Activated T-cell treated with anti-CD3 and anti-CD28 coated beads, Interleukin-2, amount 50 U/mL, for 72 hours (primary cell): ENCODE data around the gene CPPED1. TPM values are rescaled to one million over a fixed set of nuclear protein-coding genes. Genes with fewer than 3 reads are reported as not detected.
A peak's percentile ranks its signal among the peaks of the same experiment; 100 is the strongest.

Source experiments
- ATAC-seq, 2 donors: fragments of 150-1000 bp; cut with Tn5 transposase; replicated peaks in 1 of 2; 2 replicates each; pipeline ENCODE4 v1.10.0; 2021; ENCODE audit warnings: moderate library complexity in 2 of 2, mild to moderate bottlenecking in 1 of 2
- DNase-seq, 2 donors: peaks; one replicate each; pipeline ENCODE4 v3.0.0; 2021 to 2022; ENCODE audit warnings: mixed read lengths in 1 of 2
- H3K27ac Mint-ChIP-seq: one replicate; pipeline ENCODE4 v1.8.0; 2022; ENCODE audit warnings: mild to moderate bottlenecking, moderate library complexity, mixed read lengths
- H3K27me3 Mint-ChIP-seq: one replicate; pipeline ENCODE4 v1.8.0; 2022; ENCODE audit warnings: low read depth, mixed read lengths
- H3K36me3 Mint-ChIP-seq, 2 donors: one replicate each; pipeline ENCODE4 v1.8.0; 2022; ENCODE audit warnings: mixed read lengths in 2 of 2, mild to moderate bottlenecking in 1 of 2; ENCODE audit not compliant: insufficient read depth in 2 of 2
- H3K4me1 Mint-ChIP-seq: one replicate; pipeline ENCODE4 v1.8.0; 2022; ENCODE audit warnings: low read depth, mixed read lengths
- H3K4me3 Mint-ChIP-seq, 2 donors: one replicate each; pipeline ENCODE4 v1.8.0; 2022; ENCODE audit warnings: mild to moderate bottlenecking in 2 of 2, mixed read lengths in 2 of 2, moderate library complexity in 2 of 2
- H3K9me3 Mint-ChIP-seq, 2 donors: one replicate each; pipeline ENCODE4 v1.8.0; 2022; ENCODE audit warnings: mixed read lengths in 2 of 2
- total RNA-seq, 2 donors: library from RNA; stranded (reverse); gene quantifications; one replicate each; pipeline ENCODE4 v1.2.3, GENCODE V29; 2022

CPPED1 gene
- total RNA-seq, 2 donors from 2014 or later, result 10.5 to 15.8 TPM

GRCh38 chr16:12703935-12704334, 99.8 kb downstream of the CPPED1 start:
- no peak for DNase-seq
- no peak for ATAC-seq
- H3K27ac Mint-ChIP-seq, result no peak overlapping the region
- no peaks in the 10 kb centered on the region for H3K27me3 Mint-ChIP-seq
- peaks cover 12% of the 10 kb centered on the region for H3K4me1 Mint-ChIP-seq
- no peaks in the 10 kb centered on the region for H3K36me3 Mint-ChIP-seq
- H3K4me3 Mint-ChIP-seq, result no peak overlapping the region
- no peaks in the 10 kb centered on the region for H3K9me3 Mint-ChIP-seq

DNA sequence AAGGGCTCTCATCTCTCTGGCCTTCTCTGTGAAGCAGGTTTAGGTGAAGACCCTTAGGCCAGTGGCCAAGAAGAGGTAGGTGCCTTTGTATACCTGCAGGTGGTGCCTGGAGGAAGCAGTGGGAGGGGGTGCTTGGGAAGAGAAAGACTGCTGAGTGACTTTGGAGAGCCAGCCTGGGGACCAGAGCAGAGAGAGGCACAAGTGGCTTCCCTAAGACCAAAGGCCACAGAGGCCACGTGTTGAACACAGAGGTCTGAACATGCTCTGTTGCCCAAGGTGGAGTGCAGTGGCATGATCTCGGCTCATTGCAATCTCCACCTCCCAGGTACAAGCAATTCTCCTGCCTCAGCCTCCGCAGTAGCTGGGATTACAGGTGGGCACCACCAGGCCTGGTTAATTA, 103.5 kb downstream of the CPPED1 start:
- H3K9me3 Mint-ChIP-seq, result no peaks in the 10 kb centered on the region
- H3K4me1 Mint-ChIP-seq, result peaks cover 18% of the 10 kb centered on the region
- H3K27me3 Mint-ChIP-seq, result no peaks in the 10 kb centered on the region
- DNase-seq, result no peak
- no peak for ATAC-seq
- no peak overlapping the region for H3K27ac Mint-ChIP-seq
- no peak overlapping the region for H3K4me3 Mint-ChIP-seq
- H3K36me3 Mint-ChIP-seq, result no peaks in the 10 kb centered on the region

DNA sequence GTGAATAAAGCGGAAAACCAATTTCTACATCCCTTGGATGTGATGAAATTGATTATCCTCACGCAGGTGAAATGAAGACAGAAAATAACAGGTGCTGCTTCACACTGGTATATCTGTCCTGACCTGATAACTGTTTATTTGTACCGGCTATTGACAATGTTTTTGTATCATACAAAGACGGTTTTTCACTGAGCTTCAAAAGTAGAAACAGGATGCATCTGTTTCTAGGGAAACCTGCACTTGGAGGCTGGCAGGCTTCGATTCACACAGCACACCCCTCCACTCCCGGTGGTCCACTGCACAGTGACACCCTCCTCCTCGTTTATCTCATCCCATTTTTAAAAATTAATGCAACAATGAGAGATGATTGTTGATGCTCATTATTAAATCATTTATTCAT, 104.5 kb downstream of the CPPED1 start:
- no peaks in the 10 kb centered on the region for H3K9me3 Mint-ChIP-seq
- DNase-seq (no peak), ATAC-seq (no peak)
- H3K27ac Mint-ChIP-seq, result no peak overlapping the region
- peak overlapping the region in 1 of 2 donors; percentile 44 for H3K4me3 Mint-ChIP-seq
- H3K27me3 Mint-ChIP-seq, result no peaks in the 10 kb centered on the region
- H3K4me1 Mint-ChIP-seq, result peaks cover 18% of the 10 kb centered on the region
- H3K36me3 Mint-ChIP-seq, result peaks cover 2% of the 10 kb centered on the region in 2 donors

DNA sequence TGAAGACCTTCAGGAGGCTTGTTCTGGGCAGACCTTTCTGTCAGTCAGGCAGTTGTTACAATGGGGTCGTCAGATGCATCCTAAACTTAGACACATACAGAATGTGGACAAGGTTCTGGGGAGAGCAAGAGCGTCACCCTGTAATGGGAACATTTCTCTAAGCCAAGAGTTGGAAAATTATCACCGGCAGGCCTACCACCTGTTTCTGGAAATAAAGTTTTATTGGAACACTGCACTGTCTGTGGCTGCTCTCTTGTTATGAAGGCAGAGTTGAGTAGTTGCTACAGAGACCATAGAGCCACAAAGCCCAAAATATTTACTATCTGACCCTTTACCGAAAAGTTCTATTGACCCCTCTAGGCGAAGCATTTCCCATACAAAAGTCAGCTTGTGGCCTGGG, 106.2 kb downstream of the CPPED1 start:
- ATAC-seq (no peak), DNase-seq (no peak)
- H3K9me3 Mint-ChIP-seq, result no peaks in the 10 kb centered on the region
- H3K27me3 Mint-ChIP-seq, result no peaks in the 10 kb centered on the region
- H3K27ac Mint-ChIP-seq, result no peak overlapping the region
- no peak overlapping the region for H3K4me3 Mint-ChIP-seq
- H3K4me1 Mint-ChIP-seq, result peaks cover 18% of the 10 kb centered on the region
- H3K36me3 Mint-ChIP-seq, result peaks cover 2% of the 10 kb centered on the region in 2 donors

GRCh38 chr16:12695454-12695853, 108.2 kb downstream of the CPPED1 start:
- H3K27me3 Mint-ChIP-seq, result no peaks in the 10 kb centered on the region
- ATAC-seq (no peak), DNase-seq (no peak)
- no peaks in the 10 kb centered on the region for H3K9me3 Mint-ChIP-seq
- no peak overlapping the region for H3K27ac Mint-ChIP-seq
- peaks cover 2 to 4% of the 10 kb centered on the region in 2 donors for H3K36me3 Mint-ChIP-seq
- H3K4me1 Mint-ChIP-seq, result peaks cover 22% of the 10 kb centered on the region
- H3K4me3 Mint-ChIP-seq, result no peak overlapping the region

- ATAC-seq, result no peak
- Mint-ChIP-seq H3K27me3 (no peaks in the 10 kb centered on the region), H3K4me3 (no peak overlapping the region), H3K9me3 (no peaks in the 10 kb centered on the region), H3K4me1 (peaks cover 24% of the 10 kb centered on the region), H3K27ac (no peak overlapping the region), H3K36me3 (peaks cover 2 to 4% of the 10 kb centered on the region in 2 donors)
- DNase-seq, result no peak
Measured at GRCh38 chr16:12690024-12690423, 113.7 kb downstream of the CPPED1 start.

DNA sequence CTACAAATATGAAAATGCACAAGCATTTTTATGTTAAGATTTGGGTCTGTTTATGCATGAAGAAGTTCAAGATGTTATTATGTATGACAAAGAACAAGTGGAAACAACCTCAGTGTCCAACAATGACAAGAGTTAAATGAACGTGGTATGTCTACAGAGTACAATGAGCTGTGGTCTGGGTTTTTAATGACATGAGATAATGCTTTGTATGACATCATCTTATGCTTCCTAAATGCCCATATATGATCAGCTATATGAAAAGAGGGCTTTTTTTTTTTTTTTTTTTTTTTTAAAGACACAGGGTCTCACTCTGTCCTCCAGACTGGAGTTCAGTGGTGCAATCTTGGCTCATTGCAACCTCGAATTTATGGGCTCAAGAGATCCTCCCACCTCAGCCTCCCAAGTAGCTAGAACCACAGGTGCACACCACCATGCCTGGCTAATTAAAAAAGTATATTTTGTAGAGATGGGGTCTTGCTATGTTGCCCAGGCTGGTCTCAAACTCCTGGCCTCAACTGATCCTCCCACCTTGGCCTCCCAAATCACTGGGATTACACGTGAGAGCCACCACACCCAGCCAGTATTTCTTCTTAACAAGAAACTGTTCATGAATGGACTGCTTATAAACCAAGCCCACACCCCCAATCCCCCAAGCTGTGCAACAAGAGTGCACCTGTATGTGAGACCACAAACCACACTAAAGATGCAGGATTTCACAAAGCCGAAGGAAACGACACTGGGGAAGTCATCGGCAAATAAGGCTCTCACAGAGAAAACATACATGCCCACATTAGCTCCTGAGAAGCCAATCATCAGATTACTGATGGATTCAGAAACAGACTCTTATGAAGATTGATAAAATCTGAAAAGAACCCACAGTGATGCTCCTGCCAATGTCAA, 114.5 kb downstream of the CPPED1 start:
- DNase-seq (no peak), ATAC-seq (peak; percentile 42 to 49)
- Mint-ChIP-seq H3K27me3 (no peaks in the 10 kb centered on the region), H3K27ac (no peak overlapping the region), H3K9me3 (no peaks in the 10 kb centered on the region), H3K4me1 (peaks cover 24% of the 10 kb centered on the region), H3K4me3 (no peak overlapping the region), H3K36me3 (peaks cover 0 to 2% of the 10 kb centered on the region in 2 donors)

DNA sequence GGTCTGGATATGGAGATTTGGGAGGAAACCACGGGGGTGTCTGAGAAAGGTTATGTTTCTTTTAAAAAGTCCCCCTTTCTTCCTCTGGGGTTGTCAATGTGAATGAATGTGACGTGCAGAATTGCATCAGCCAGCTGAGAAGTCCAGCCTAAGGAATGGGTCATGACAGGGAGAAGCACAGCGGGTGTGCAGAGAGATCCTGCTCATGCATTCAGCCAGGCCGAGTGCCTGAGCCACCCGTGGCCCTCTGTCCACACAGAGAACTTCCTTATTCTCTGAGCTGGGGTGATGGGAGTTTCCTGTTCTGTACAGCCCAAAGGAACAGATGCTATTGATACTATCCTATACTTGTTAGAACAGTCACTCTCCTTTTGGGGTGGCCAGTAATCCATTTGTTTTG, 117.9 kb downstream of the CPPED1 start:
- H3K9me3 Mint-ChIP-seq, result no peaks in the 10 kb centered on the region
- H3K27me3 Mint-ChIP-seq, result no peaks in the 10 kb centered on the region
- H3K4me1 Mint-ChIP-seq, result peaks cover 23% of the 10 kb centered on the region
- DNase-seq (no peak), ATAC-seq (no peak)
- no peaks in the 10 kb centered on the region for H3K36me3 Mint-ChIP-seq
- no peak overlapping the region for H3K27ac Mint-ChIP-seq
- H3K4me3 Mint-ChIP-seq, result no peak overlapping the region

DNA sequence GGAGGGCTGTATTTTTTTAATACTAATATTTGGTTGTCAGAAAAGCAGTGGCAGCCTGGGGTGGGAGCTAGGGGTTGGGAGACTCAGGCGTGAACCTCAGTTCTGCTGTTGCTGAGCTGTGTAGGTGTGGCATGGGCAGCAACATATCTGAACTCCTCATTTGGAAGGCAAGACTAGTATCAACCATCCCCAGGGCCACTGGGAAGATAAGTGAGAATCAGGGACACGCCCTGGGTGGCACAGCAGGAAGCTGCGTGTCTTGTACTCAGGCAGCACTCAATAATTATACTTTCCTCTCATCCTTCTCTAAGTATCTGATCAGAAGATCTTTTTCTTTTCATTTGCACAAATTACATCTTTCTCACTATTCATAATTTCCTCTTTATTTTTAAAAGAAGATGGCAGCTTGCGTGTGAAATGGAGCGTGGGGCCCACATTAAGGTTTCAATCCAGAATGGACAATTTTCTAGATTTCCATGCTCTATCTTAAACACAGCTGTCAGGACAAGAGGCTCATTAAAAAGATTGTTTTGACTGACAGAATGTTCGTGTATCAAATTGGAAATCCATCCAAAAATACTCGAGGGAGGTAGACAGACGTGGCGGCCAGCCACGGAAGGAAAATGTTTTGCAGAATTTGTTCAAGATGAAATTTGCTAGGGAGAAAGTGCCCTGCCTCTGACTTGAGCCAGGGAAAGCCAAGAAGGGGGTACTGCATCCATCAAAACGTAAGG, 121.1 kb downstream of the CPPED1 start:
- H3K27me3 Mint-ChIP-seq, result no peaks in the 10 kb centered on the region
- peaks cover 6% of the 10 kb centered on the region for H3K4me1 Mint-ChIP-seq
- DNase-seq, result no peak
- H3K9me3 Mint-ChIP-seq, result no peaks in the 10 kb centered on the region
- no peak overlapping the region for H3K27ac Mint-ChIP-seq
- H3K4me3 Mint-ChIP-seq, result no peak overlapping the region
- no peak for ATAC-seq
- no peaks in the 10 kb centered on the region for H3K36me3 Mint-ChIP-seq

GRCh38 chr16:12681653-12682052, 122.0 kb downstream of the CPPED1 start:
- Mint-ChIP-seq H3K4me3 (no peak overlapping the region), H3K9me3 (no peaks in the 10 kb centered on the region), H3K36me3 (peaks cover 0 to 2% of the 10 kb centered on the region in 2 donors), H3K27ac (no peak overlapping the region), H3K4me1 (peaks cover 16% of the 10 kb centered on the region), H3K27me3 (no peaks in the 10 kb centered on the region)
- DNase-seq (no peak), ATAC-seq (no peak)

DNA sequence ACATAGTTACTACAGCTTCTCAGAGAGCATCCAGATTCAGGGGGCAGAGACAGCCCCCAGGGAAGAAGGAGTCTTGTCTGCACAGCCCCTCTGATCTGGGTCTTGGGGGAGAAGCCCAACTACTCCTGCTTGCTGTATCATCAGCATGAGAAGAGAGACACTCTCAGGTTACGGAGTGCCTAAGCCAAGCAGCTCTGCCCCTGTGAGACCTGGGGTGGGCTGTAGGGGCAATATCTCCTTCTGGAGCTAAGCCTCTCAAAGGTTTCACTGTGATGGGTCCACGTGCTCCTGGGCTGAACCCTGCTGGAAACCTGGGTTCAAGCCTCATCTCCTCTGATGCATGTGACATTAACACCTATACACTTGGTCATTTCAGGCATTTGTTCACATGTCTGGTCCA, 123.2 kb downstream of the CPPED1 start:
- Mint-ChIP-seq H3K36me3 (peaks cover 0 to 2% of the 10 kb centered on the region in 2 donors), H3K4me1 (peaks cover 21% of the 10 kb centered on the region), H3K27ac (no peak overlapping the region), H3K9me3 (no peaks in the 10 kb centered on the region), H3K27me3 (no peaks in the 10 kb centered on the region), H3K4me3 (no peak overlapping the region)
- ATAC-seq (no peak), DNase-seq (no peak)

DNA sequence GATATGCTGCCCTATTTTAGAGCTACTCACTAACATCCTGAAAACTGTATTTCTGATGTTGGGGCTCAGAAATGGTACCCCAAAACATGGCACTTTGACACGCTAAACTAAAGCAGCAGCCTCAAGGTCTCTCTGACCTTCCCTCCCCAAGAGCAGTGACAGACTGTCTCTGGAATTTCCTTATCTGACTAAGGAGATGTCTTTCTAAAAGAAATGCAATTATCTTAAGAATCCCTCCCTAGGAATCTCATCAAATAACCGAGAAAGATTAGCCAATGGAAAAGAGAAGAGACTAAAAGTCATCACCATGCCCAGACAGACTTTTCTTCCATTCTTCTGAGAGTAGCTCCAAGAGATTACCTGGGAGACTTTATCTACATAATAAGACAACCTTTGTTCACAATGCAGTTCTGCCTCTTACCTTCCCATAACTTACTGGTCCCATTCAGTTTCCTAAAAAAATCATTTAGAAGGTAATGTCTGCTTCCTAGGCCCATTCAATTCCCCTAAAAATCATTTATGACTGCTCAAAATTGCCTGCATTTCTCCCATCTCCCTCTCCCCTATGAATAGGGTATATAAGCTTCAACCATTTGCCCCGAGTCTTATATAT, 123.9 kb downstream of the CPPED1 start:
- Mint-ChIP-seq H3K27ac (no peak overlapping the region), H3K36me3 (peaks cover 0 to 2% of the 10 kb centered on the region in 2 donors), H3K9me3 (no peaks in the 10 kb centered on the region), H3K27me3 (no peaks in the 10 kb centered on the region), H3K4me3 (no peak overlapping the region), H3K4me1 (peaks cover 23% of the 10 kb centered on the region)
- ATAC-seq (no peak), DNase-seq (no peak)

GRCh38 chr16:12678983-12679382, 124.7 kb downstream of the CPPED1 start:
- H3K27me3 Mint-ChIP-seq, result no peaks in the 10 kb centered on the region
- peaks cover 0 to 2% of the 10 kb centered on the region in 2 donors for H3K36me3 Mint-ChIP-seq
- no peak for ATAC-seq
- DNase-seq, result no peak
- no peak overlapping the region for H3K4me3 Mint-ChIP-seq
- no peak overlapping the region for H3K27ac Mint-ChIP-seq
- peaks cover 23% of the 10 kb centered on the region for H3K4me1 Mint-ChIP-seq
- no peaks in the 10 kb centered on the region for H3K9me3 Mint-ChIP-seq
